Muscle layer of duodenum (tissue), 2 donors: ENCODE data around the gene NHP2.

Experiments
- H3K27ac ChIP-seq: one replicate; pipeline ENCODE4 v1.7.0; 2013; ENCODE audit warnings: mild to moderate bottlenecking, low read length
- H3K27me3 ChIP-seq: one replicate; pipeline ENCODE4 v1.7.0; 2013; ENCODE audit warnings: low read depth, mild to moderate bottlenecking, control low read depth, low read length
- H3K36me3 ChIP-seq, 2 donors: one replicate each; pipeline ENCODE4 v1.7.0; 2013; ENCODE audit warnings: low read length in 2 of 2, control low read depth in 1 of 2, mild to moderate bottlenecking in 1 of 2; ENCODE audit not compliant: insufficient read depth in 2 of 2, control insufficient read depth in 1 of 2
- H3K4me1 ChIP-seq, 2 donors: one replicate each; pipeline ENCODE4 v1.7.0; 2013; ENCODE audit warnings: low read length in 2 of 2, mild to moderate bottlenecking in 2 of 2, control low read depth in 1 of 2, moderate library complexity in 1 of 2; ENCODE audit not compliant: insufficient read depth in 2 of 2, control insufficient read depth in 1 of 2
- H3K4me3 ChIP-seq, 2 donors: one replicate each; pipeline ENCODE4 v1.7.0; 2013; ENCODE audit warnings: low read length in 2 of 2, low read depth in 1 of 2, mild to moderate bottlenecking in 1 of 2
- H3K9me3 ChIP-seq, 2 donors: one replicate each; pipeline ENCODE4 v1.7.0; 2013; ENCODE audit warnings: low read length in 2 of 2, control low read depth in 1 of 2, mild to moderate bottlenecking in 1 of 2; ENCODE audit not compliant: control insufficient read depth in 1 of 2
- donor health status: healthy.

NHP2 gene

GRCh38 chr5:178117923-178118701 is 35.6 kb downstream of the NHP2 start:
- Histone ChIP-seq H3K27ac (no peak overlapping the region), H3K27me3 (peaks cover 31% of the 10 kb centered on the region), H3K4me3 (no peak overlapping the region), H3K9me3 (no peaks in the 10 kb centered on the region), H3K36me3 (no peaks in the 10 kb centered on the region), H3K4me1 (peaks cover 3 to 37% of the 10 kb centered on the region in 2 donors)

GRCh38 chr5:178116143-178116885 is 37.4 kb downstream of the NHP2 start:
- Histone ChIP-seq H3K4me3 (no peak overlapping the region), H3K9me3 (peaks cover 0 to 2% of the 10 kb centered on the region in 2 donors), H3K4me1 (peaks cover 0 to 22% of the 10 kb centered on the region in 2 donors), H3K36me3 (no peaks in the 10 kb centered on the region), H3K27me3 (peaks cover 36% of the 10 kb centered on the region), H3K27ac (no peak overlapping the region)

DNA sequence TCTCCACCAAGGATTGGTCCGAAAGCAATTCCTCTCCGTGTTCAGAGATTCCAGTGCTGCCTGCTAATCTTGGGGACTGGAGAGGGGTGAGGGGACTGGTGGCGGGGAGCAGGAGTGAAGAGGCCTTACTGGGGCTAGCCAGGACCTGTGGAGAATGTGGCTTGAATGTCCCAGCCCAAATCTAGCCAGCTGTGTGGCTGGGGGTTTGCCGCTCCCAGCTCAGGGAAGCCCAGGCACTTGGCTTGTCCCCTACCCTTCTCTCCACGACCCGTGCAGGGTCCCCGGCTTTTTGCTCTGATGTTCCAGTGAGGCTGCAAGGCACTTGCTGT is 37.9 kb downstream of the NHP2 start:
- Histone ChIP-seq H3K27me3 (peaks cover 36% of the 10 kb centered on the region), H3K4me3 (no peak overlapping the region), H3K36me3 (no peaks in the 10 kb centered on the region), H3K4me1 (peaks cover 0 to 16% of the 10 kb centered on the region in 2 donors), H3K27ac (no peak overlapping the region), H3K9me3 (peaks cover 0 to 2% of the 10 kb centered on the region in 2 donors)

- Histone ChIP-seq H3K9me3 (peaks cover 0 to 2% of the 10 kb centered on the region in 2 donors), H3K36me3 (no peaks in the 10 kb centered on the region), H3K4me1 (peaks cover 0 to 15% of the 10 kb centered on the region in 2 donors), H3K27me3 (peaks cover 36% of the 10 kb centered on the region), H3K27ac (no peak overlapping the region), H3K4me3 (no peak overlapping the region)
Observed at GRCh38 chr5:178115136-178115813, 38.4 kb downstream of the NHP2 start.

DNA sequence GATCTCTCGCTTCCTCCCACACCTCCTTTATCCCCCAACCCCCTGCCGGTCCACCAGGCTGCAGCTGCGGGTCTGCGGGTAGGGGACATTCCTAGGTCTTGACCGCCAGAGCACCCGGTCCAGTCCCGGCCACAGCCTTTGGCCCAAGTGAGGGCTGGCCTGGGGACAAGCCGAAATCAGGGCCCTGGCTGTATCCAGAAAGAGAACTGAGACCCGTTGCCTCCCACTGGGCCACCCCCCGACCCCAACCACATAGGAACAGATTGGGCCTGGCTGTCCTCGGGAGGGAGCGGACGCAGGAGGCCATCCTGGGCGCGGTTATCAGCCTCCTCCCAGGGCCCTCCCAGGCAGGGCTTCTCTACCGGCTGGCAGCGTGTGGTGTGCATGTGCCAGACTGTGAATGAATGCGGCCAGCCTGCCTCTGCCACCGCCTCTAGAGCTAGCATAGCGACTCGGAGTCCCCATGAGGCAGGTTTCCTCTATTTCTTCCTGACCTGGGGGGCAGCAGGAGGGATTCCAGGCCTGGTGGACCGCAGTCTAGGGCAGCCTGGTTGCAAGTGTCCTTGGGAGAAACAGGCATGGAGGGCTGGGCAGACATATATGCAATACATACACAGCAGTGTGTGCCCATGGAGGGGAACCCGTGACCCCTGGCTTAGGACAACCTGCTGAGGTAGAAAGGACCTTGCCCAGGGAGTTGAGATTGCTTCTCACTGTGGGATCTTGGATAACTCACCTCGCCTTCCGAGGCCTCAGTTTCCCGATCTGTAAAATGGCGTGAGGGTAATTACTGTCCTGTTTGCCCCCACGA is 39.2 kb downstream of the NHP2 start:
- Histone ChIP-seq H3K27ac (no peak overlapping the region), H3K4me3 (peak overlapping the region in 1 of 2 donors; percentile 55), H3K27me3 (peaks cover 36% of the 10 kb centered on the region), H3K36me3 (no peaks in the 10 kb centered on the region), H3K4me1 (peaks cover 0 to 15% of the 10 kb centered on the region in 2 donors), H3K9me3 (peaks cover 0 to 2% of the 10 kb centered on the region in 2 donors)

DNA sequence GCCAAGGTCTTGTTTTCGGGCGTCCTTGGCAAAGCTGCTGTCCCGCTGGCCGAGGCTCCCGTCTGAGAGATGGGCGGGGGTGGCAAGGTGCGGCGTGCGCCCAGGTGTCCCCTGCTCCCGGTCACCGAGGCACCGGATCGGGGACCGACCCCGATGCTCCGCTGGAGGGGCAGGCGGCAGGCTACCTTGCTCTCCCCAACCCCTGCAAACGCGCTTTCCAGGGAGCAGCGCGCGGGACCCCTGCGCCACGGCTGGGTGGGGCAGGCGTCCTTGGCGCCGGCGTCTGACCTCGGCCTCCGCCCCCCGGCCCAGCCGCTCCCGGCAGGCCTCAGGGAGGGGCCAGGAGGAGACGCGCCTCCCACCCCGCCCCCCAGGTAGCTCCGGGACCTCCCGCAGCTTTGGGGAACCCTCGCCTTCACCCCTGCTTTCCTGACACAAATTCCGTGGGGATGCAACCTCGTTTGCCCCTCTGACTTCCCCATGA is 39.8 kb downstream of the NHP2 start:
- H3K27me3 ChIP-seq = peaks cover 36% of the 10 kb centered on the region
- peak overlapping the region in 1 of 2 donors; percentile 55 for H3K4me3 ChIP-seq
- peaks cover 0 to 2% of the 10 kb centered on the region in 2 donors for H3K9me3 ChIP-seq
- peaks cover 0 to 15% of the 10 kb centered on the region in 2 donors for H3K4me1 ChIP-seq
- no peak overlapping the region for H3K27ac ChIP-seq
- no peaks in the 10 kb centered on the region for H3K36me3 ChIP-seq

GRCh38 chr5:178113141-178113787 is 40.4 kb downstream of the NHP2 start, which contains the start of gene N4BP3:
Gene N4BP3 (plus strand): TSS chr5:178113532. CDS start chr5:178119584, 6,052 bp downstream.
- Histone ChIP-seq H3K9me3 (peaks cover 0 to 2% of the 10 kb centered on the region in 2 donors), H3K4me3 (peak within 1 kb of the TSS; percentile 11 to 55), H3K27me3 (peaks cover 36% of the 10 kb centered on the region), H3K4me1 (peaks cover 0 to 15% of the 10 kb centered on the region in 2 donors), H3K27ac (no peak within 1 kb of the TSS), H3K36me3 (no peaks in the 10 kb centered on the region)

GRCh38 chr5:178112545-178112944 is 41.1 kb downstream of the NHP2 start:
- peaks cover 0 to 2% of the 10 kb centered on the region in 2 donors for H3K9me3 ChIP-seq
- no peaks in the 10 kb centered on the region for H3K36me3 ChIP-seq
- peaks cover 36% of the 10 kb centered on the region for H3K27me3 ChIP-seq
- H3K4me1 ChIP-seq = peaks cover 0 to 15% of the 10 kb centered on the region in 2 donors
- no peak overlapping the region for H3K27ac ChIP-seq
- H3K4me3 ChIP-seq = no peak overlapping the region

DNA sequence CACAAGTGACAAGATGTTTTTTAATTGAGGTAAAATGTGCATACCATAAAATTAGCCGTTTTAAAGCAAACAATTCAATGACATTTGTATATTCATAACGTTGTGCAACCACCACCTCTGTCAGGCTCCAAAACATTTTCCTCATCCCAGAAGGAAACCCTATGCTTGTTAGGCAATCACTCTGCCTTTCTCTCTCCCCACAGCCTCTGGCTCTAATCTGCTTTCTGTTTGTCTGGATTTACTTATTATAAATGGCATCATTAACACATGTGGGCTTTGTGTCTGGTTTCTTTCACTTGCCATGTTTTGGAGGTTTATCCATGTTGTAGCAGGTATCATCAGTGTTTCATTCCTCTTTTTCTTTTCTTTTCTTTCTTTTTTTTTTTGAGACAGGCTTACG is 41.8 kb downstream of the NHP2 start:
- peaks cover 0 to 2% of the 10 kb centered on the region in 2 donors for H3K9me3 ChIP-seq
- no peaks in the 10 kb centered on the region for H3K36me3 ChIP-seq
- no peak overlapping the region for H3K4me3 ChIP-seq
- H3K27ac ChIP-seq = no peak overlapping the region
- H3K4me1 ChIP-seq = peaks cover 0 to 15% of the 10 kb centered on the region in 2 donors
- H3K27me3 ChIP-seq = peaks cover 32% of the 10 kb centered on the region

DNA sequence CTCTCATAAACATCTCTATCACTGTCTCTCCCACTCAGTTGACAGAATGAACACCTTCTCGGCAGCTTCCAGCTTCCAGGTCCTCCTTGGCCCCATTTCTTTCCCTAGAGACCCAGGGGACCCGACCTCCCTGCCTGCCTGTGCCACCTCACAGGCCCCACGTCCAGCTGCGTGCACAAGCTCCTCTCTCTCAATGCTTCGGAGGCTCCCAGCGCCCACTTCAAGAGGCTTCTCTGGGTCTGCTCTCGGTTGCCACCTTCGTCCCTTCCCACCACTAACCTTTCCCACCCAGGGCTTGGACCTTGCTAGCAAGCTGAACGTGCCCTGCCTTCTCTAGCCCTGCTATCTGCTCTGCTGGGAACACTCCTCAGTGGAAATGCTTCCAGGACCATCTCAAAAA is 43.2 kb downstream of the NHP2 start:
- H3K36me3 ChIP-seq = no peaks in the 10 kb centered on the region
- no peak overlapping the region for H3K4me3 ChIP-seq
- peaks cover 0 to 15% of the 10 kb centered on the region in 2 donors for H3K4me1 ChIP-seq
- peaks cover 21% of the 10 kb centered on the region for H3K27me3 ChIP-seq
- no peak overlapping the region for H3K27ac ChIP-seq
- H3K9me3 ChIP-seq = peaks cover 0 to 2% of the 10 kb centered on the region in 2 donors
